Embryonic facial prominence (tissue), 1 donor: ENCODE data around the gene ZGPAT.

ENCODE experiments used
- DNase-seq: peaks from one replicate; pipeline ENCODE4 v3.0.0-alpha.2; 2016; ENCODE audit errors: extremely low spot score

Gene ZGPAT

DNA sequence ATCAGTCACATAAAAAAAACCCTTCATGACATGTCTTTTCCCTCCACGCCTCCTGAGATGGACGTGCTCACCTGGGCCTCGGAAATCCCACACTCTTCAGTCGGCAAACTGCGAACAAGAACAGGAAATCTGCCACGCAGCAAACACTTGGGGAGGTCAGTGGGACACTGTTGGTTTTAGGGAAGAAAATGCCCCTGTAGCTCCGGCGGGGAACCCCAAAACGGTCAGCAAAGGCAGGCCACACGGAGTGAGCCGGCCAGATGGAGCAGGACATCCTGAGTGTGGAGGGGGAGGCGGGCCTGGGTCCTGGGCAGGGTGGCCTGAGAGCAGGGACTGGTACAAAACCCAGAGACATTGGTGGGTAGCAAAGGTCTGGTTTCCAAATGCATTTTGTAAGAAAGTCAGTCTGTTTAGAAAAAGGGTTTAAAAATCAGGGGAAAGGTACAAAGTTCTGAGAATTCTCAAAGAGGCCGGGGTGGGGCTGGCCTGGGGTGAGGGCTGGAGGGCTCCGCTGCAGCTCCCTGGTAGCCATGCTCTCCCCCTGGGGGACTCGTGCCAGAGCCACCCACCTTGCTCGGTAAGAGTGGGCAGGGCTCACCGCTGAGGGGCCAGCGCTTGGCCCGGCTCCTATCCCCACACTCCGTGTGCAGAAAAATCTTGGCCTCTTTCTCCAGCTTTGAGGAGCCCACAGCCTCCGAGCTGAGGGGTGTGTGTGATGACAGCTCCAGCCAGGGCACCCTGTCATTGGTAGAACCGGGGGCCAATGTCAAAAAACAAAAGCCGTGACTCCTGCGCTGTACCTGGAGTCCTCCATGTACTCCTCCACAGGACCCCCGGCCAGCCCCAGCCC lies 37.0 kb downstream of the ZGPAT start:
- no peak for DNase-seq

- DNase-seq = no peak
Observed at GRCh38 chr20:63745424-63745805, 37.6 kb downstream of the ZGPAT start.

DNA sequence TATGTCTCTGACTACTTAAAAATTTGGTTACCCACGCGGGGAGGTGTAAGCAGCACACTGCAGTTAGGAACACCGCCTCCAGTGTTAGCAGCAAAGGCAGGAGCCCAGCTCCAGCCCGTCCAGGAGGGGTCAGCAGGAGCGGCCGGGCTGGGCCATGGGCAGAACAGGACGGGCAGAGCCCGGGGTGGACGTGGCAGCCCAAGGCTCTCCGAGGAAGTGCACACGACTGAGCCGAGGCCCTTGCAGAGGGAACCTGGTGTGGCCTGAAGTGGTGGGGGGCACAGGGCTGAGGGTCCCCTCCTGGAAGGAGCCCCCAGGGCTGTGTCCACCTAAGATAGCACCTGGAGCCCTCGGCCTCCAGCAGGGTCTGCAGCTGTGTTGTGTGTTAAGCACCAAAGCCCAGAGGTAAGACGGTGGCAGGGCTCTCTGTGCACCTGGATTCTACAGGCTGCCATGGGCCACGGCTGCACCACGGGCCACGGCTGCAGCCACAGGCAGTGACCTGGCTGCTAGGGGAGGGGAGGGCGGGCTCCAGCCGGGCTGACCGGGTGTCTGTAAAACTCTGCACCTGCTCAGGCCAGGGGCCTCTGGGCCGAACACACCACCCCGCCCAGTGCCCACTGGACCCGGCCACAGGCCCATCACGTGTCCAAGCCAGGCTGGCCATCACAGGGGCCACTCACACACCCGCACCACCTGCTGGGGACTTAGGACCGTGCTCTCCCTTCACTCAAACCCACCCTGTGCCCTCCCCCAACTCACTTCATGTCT lies 38.3 kb downstream of the ZGPAT start:
- no peak for DNase-seq

GRCh38 chr20:63746751-63747315 lies 39.0 kb downstream of the ZGPAT start:
- DNase-seq = no peak

- no peak for DNase-seq
Observed at GRCh38 chr20:63747622-63748069, 39.8 kb downstream of the ZGPAT start.

- no peak for DNase-seq
Observed at GRCh38 chr20:63748070-63748933, 40.5 kb downstream of the ZGPAT start.

DNA sequence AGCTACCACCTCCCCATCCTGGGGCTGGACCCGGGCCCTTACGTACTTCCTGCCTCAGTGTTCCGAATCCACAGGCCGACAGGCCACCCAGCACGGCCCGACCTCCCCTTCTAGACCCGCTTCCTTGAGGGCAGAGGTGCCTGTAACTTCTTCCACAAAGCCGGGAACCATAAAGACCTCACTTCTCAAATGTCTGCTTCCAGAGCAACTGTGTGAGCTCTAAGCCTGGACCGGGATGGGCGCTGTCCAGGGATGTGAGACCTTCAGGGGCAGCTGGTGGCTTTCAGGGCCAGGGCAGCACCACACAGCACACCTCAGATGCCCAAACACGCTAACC lies 41.1 kb downstream of the ZGPAT start:
- no peak for DNase-seq

DNA sequence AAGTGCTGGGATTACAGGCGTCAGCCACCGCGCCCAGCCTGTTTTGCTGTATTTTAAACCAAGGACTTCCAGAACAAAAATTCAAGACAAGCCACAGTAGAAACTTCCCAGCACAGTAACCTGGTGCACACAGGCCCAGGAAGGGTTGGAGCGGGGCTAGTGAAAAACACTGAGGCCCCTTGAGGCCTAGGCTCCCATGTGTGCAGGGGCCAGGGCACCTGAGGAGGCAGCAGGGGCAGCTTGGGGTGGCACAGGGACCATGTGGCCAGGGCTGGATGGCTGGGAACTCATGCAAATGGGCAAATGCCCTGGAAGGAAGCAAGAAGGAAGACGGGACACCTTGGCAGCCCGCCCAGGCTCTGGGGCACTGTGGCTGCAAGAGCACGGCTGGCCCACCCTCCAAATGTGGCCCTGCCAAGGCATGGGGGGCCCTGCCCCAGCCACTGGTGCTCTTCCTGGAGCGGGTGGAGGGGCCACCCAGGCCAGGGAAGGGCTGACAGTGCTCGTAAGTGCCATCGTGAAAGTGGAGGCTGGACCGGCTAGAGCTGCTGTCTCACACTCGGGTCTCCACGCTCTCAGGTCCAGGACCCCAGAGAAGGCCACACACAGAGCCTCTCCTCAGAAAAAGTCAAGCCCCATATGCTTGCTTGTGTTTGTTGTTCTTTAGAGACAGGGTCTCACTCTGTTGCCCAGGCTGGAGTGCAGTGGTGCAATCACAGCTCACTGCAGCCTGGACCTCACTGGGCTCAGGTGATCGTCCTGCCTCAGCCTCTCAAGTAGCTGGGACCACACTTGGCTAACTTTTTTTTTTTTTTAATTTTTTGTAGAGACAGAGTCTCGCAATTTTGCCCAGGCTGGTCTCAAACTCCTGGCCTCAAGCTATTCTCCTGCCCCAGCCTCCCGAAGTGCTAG lies 42.0 kb downstream of the ZGPAT start:
- DNase-seq = no peak

DNA sequence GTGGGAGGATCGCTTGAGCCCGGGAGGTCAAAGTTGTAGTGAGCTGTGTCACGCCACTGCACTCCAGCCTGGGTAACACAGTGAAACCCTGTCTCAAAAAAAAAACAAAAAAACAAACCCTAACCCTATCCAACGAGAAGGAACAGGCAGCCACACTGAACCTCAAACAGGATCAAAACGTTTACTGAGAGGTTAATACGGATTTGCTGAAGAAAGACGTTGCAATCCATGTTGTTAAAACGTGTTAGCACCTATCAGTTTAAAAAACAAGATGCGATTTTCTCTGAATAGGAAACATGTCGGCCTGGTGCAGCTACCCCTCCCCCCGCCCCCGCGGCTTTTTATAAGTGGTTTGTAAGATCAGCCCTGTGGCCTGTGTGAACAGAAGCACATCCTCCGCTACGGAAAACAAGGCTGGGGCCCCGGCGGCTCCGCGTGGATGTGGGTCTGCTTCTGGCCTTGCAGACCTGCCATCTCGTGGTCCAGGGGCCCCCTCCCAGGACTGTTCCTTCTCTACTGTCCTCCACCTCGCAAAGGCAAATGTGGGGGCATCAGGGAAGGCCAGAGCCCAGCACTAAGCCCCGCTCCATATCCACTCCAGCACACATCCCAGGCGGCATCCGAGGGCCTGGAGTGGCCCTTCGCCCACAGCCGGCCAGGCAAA lies 43.1 kb downstream of the ZGPAT start:
- no peak for DNase-seq

DNA sequence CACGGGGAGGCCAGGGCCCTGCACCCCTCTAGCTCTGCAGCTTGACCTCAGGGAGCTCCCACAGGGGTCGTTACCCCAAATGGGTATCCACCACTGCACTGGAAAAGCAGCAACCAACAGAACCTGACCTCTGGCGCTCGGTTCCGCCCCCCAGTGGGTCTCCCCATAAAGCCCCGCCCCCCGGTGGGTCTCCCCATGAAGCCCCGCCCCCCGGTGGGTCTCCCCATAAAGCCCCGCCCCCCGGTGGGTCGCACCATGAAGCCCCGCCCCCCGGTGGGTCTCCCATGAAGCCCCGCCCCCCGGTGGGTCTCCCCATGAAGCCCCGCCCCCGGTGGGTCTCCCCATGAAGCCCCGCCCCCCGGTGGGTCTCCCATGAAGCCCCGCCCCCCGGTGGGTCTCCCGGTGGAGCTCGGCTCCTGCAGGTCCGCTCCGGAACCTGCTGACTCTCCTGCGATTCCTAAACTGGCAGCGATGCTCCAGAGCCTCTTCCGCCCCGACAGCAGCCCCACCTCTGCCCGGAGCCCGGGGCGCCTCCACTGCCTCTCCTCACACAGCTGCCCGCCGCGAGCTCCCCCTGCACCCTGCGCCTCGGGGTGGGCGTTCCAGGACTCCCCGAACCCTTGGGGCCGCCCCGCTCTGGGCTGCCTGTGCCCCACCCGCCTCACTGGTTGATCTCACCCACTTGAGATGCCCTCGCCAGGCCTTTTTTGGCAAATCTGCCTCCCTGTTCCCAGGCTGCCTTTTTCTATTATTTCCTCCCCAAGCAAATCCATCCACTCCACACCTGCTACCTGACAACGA lies 43.8 kb downstream of the ZGPAT start:
- no peak for DNase-seq

- no peak for DNase-seq
Observed at GRCh38 chr20:63752411-63753101, 44.7 kb downstream of the ZGPAT start.

- DNase-seq = no peak
Observed at GRCh38 chr20:63753381-63753780, 45.5 kb downstream of the ZGPAT start.

- DNase-seq = no peak
Observed at GRCh38 chr20:63754008-63754407, 46.2 kb downstream of the ZGPAT start.

DNA sequence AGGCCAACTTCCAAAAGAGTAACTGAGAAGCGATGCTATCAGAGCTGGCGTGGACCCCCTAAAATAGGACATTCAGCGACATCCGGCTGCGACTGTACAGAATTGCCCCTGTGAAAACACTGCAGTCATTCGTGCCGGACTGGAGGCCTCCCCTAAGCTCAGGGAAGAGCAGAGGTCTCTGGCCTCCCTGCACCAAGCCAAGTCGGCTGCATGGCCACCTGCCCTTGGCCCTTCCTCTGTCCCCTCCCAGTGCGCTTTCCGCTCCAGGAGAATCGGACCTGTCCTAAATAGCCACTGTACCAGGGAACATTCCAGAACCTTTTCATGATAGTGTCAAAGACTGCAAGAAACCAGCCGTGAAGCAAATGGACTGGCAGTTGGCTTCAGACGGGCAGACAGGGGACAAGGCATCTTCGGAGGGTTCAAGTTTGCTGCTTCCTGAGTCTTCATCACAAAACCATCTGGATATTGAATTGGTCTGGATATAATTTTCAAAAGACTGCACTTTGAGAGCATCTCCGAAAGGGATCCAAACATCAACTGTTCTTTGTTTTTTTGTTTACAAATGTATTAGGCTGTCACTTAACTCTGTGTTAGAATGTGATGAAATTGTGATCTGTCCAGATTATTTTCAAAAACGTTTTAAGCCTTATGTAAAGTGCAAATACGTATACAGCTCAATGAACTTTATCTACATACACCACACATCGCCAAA lies 48.3 kb downstream of the ZGPAT start:
- DNase-seq = no peak

DNA sequence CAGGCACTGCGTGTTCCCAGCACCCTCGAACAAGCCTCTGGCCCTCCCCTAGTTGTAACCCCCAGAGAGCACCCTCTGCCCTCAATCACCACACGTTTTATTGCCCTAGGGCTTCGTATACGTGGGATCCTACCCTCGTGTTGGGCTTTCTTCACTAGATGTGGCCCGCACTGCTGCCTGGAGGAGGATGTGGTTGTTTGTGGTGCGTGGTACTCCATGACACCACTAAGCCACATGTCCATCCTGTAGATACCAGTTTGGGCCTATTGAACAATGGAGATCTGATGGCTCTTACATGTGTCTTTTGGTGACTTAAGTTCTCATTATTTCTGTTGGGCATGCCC lies 48.8 kb downstream of the ZGPAT start:
- no peak for DNase-seq

- DNase-seq = no peak
Observed at GRCh38 chr20:63758152-63758551, 50.3 kb downstream of the ZGPAT start.

- DNase-seq = no peak
Observed at GRCh38 chr20:63759377-63759901, 51.6 kb downstream of the ZGPAT start.
